ENCODE data around the gene TSHR. TPM values are rescaled to one million over a fixed set of nuclear protein-coding genes. Genes with fewer than 3 reads are reported as not detected.
"Not testable (repeated sequence)": the region's sequence is repeated elsewhere in the genome, so short reads cannot be mapped to it uniquely, and the experiment has no call there.

TSHR gene
- total RNA-seq, 1 donor from 2014 or later: 2.9 TPM

DNA sequence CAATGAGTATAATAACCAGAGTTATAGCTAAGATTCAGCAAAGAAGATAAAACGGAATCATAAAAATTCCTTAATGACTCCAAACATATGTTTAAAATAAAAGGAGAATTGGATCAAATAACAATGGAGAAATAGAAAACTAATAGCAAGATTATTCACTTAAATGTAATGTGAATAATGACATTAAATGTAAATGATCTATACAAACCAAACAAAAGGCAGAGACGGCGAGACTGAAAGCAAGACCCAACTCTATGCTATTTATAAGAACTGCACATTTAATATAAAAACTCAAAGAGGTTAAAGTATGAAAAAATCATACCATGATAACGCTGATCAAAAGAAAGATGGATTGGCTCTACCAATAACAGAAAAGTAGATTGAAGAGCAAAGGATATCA is 3.9 kb upstream of the TSHR start:
- no peak for DNase-seq

DNA sequence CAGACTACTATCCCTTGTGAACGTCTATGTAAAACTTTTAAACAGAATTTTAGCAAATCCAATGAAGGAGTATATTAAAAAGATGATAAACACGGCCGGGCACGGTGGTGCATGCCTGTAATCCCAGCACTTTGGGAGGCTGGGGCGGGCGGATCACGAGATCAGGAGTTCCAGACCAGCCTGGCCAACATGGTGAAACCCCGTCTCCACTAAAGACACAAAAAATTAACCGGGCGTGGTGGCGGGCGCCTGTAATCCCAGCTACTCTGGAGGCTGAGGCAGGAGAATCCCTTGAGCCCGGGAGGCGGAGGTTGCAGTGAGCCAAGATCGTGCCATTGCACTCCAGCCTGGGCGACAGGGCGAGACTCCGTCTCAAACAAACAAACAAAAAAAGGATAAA is 2.2 kb upstream of the TSHR start:
- DNase-seq: not testable (repeated sequence)

DNA sequence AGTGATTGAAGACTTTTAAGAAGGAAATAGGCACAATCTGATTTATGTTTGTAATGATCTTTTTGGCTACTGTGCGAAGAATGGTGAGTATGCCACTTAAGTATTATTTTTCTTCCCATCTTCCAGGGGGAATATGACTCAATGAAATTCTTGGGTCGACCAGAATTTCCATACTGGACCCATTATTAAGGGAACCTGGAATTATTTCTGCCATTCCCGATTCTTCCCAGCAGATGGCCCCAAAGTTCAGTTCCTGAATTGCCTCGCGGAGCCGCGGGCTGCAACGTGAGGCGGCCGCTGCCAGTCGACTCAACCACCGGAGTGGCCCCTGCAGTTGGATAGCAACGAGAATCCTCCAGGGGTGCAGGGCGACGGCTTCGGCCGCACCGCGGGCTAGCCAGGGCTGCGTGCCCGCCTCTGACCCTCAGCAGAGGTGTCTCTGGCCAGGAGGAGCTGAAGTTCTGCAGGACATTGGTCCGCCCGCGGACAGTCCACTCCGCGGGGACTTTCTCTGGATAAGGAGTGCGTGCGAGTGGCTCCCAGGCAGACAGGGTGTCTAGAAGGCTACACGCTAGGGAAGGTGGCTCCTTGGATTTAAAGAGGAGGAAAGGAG is 628 bp upstream of the TSHR start:
- DNase-seq: peak; percentile 51

GRCh38 chr14:80956102-80956501 is 681 bp downstream of the TSHR start:
- no peak for DNase-seq

- DNase-seq: no peak
Observed at GRCh38 chr14:80956922-80957321, 1.5 kb downstream of the TSHR start.

DNA sequence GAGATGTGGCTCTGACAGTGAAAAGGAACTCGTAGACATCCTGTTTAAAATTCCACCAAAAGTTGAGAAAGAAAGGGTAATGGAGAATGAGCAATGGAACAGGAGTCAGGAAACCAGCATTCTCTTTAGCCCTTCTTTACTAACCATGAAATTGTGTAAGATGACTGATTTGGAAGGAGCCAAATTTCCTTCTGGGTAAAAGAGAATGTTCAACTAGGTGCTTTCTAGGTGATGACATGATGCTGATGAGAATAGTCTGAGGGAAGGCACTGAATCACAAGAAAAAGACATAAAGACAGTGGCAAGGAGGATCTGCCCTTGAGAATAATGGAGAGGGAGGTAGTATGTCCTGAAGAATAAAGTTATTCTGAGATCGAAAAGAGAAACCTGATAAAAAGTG is 2.2 kb downstream of the TSHR start:
- DNase-seq: no peak

- DNase-seq: no peak
Observed at GRCh38 chr14:80958226-80958625, 2.8 kb downstream of the TSHR start.

DNA sequence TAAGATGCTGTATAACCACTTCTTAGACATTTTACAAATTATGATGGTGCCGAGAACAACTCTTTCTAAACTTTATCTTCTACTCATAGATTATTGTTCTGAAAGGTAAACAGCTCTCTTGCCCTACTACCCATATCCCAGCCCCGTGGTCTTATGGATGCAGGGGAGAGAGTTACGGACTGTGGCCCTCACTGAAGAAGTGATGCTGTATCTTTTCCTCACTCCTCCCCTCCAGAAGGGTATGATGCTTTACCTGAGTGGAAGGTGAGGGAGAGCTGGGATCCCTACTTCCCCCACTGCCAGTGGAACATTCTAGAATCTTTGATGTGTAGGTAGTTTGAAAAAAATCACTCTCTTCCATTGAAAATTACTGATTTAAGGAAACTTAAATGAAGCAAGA is 3.5 kb downstream of the TSHR start:
- DNase-seq: no peak

- no peak for DNase-seq
Observed at GRCh38 chr14:80959496-80959895, 4.1 kb downstream of the TSHR start.

DNA sequence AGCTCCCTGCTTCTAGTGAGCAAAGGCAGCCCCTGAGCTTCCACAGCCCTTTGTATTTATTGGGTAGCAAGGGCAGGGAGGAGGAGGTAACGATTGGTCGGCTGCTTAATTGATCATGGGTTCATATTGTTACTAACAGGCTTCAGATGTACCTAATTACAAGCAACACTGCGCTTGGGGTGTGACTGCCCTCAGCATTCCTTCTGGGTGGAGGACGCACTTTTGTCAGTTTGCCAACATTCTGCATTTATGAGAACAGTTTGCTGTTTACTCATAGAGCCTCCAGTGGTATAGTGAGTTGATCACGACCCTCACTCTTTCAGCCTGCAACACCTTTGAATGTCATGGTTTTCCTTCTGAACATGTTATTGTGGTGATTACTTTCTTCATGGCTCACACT is 9.6 kb downstream of the TSHR start:
- DNase-seq: no peak

- peak; percentile 61 for DNase-seq
Observed at GRCh38 chr14:80973931-80974641, 18.7 kb downstream of the TSHR start.

GRCh38 chr14:80974679-80975078 is 19.3 kb downstream of the TSHR start:
- no peak for DNase-seq

- DNase-seq: no peak
Observed at GRCh38 chr14:80977221-80977620, 21.8 kb downstream of the TSHR start.

DNA sequence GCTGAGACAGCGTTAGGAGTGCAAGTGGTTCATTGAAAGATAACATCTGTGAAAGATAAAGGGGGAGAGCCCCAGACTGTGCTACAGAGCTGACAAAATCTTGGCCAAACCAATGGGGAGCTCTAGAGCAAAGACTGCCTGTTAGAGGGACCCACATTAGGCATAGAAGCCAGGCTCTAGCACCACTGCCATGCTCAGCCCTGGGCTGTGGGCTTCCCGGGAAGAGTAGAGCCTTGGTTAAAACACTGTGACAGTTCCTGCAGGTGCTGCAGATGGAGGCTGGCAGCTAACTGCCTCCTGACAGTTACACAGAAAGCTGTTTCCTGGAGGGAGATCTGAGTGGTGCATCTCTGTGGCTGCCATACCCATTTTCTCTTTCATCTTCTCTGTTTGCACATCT is 23.0 kb downstream of the TSHR start:
- DNase-seq: no peak

- no peak for DNase-seq
Observed at GRCh38 chr14:80979951-80980350, 24.5 kb downstream of the TSHR start.

- DNase-seq: no peak
Observed at GRCh38 chr14:80981156-80981555, 25.7 kb downstream of the TSHR start.

GRCh38 chr14:80981673-80982072 is 26.3 kb downstream of the TSHR start:
- DNase-seq: no peak

DNA sequence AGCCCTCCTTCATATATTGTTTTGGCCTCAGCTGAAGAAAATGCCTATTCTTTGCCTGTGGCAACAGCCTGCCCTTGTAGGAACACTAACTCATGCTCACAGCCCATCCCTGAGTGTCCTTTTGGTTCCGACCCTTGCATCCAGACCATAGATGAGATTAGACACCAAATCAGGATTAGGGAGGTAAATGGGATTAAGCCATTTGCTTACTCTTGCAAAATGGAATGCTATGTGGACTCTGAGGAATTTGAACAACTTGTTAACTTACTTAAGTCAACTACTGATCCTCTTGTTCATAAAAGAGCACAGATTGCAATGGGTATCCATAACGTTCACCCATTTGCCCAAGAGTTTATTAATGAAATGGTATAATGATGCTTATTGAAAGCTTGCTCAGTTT is 27.3 kb downstream of the TSHR start:
- no peak for DNase-seq

DNA sequence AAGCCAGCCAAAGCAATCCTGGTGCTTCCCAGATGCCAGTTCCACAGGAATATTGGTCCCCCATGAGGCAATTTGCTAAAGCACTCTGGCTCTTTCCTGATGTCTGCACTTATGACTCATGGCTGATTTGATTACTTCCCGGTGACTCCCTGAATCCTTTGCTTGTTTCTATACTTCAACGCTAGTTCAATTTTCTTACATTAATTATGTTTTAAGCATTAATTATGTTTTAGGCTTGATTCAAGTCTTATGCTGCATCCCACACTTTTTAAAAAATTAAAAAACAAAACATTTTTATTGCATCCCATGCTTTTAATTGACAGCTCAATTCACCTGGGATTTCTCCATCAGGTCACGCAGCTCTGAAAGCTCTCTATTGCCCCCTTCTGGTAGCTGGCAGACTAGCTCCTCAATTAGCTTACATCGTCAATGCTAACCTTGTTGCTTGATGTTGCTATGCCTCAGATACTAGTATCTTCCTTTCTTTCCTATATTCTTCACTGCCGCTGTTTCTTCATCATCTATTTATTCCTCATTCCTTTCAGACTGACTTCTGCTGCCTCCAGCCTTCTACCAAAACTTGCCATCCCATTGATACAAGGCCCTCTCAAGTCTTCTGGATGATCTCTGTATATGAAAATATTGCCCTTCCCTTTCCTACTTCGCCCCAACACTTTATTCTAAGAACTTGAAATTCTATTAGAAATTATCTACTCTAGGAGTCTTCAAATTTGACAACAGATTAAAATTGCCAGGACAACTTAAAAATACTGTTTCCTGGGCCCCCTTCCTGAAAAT is 32.0 kb downstream of the TSHR start:
- DNase-seq: peak; percentile 63

DNA sequence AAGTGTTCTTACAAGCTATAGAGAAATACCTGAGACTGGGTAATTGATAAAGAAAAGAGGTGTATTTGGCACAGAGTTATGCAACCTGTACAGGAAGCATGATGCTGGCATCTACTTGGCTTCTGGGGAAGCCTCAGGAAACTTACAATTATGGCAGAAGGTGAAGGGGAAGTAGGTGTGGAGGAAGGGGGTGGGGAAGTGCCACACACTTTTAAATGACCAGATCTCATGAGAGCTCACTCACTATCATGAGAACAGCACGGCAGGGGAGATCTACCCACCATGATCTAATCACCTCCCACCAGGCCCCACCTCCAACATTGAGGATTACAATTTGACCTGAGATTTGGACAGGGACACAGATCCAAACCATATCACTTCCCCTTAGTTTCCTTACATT is 32.8 kb downstream of the TSHR start:
- no peak for DNase-seq

GRCh38 chr14:80988735-80989429 is 33.5 kb downstream of the TSHR start:
- DNase-seq: no peak

DNA sequence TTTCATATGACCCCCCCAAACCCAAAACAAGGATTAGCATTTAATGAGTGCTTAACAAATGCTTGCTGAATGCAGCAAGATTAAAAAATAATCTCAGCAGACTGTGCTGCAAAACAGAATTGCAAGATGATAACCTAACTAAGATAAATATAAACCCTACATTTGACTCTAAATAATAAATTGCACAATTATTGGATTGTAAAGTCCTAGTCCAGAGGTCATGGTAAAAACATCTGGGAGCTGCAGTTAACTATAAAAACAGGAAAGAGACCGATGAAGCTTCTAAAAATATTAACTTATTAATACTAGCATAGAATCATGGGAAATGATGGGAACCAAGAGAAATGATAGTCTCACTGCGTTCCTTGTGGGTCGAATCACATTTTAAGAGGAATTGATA is 37.2 kb downstream of the TSHR start:
- no peak for DNase-seq

All from skin of body (tissue), 2 donors.